ENCODE results near the gene ETS1.

The ETS1 gene

DNA sequence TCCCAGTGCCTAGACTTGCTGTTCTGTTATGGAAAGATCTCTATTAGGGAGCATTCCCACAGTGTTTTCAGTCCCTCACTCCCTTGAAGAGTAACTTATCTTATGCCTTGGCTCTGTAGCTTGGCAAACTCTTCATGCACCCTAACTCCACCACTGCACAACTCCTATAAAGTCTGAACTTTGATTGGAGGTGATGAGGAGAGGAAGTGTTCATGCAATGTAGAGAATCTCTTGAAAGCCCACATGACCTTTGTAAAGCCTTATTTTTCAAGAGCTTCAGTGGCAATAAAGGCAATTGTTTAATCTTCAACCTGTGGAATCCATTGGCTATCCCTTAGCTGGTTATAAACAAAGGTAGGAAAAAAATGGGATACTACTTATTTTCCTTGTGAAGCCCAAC lies 176.2 kb downstream of the ETS1 start:
- TF ChIP-seq, protein P1, sequence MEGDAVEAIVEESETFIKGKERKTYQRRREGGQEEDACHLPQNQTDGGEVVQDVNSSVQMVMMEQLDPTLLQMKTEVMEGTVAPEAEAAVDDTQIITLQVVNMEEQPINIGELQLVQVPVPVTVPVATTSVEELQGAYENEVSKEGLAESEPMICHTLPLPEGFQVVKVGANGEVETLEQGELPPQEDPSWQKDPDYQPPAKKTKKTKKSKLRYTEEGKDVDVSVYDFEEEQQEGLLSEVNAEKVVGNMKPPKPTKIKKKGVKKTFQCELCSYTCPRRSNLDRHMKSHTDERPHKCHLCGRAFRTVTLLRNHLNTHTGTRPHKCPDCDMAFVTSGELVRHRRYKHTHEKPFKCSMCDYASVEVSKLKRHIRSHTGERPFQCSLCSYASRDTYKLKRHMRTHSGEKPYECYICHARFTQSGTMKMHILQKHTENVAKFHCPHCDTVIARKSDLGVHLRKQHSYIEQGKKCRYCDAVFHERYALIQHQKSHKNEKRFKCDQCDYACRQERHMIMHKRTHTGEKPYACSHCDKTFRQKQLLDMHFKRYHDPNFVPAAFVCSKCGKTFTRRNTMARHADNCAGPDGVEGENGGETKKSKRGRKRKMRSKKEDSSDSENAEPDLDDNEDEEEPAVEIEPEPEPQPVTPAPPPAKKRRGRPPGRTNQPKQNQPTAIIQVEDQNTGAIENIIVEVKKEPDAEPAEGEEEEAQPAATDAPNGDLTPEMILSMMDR (IDR thresholded peaks at IDR 0.05), result no peak
- Histone ChIP-seq H3K4me3 (no peak overlapping the region), H3K27ac (no peak overlapping the region)
- DNase-seq (ENCODE audit: low spot score), result no peak

GRCh38 chr11:128409476-128409875 lies 177.9 kb downstream of the ETS1 start:
- DNase-seq (ENCODE audit: low spot score), result no peak
- TF ChIP-seq, protein P1 (IDR thresholded peaks at IDR 0.05), result no peak
- H3K27ac ChIP-seq, result no peak overlapping the region
- H3K4me3 ChIP-seq, result no peak overlapping the region

Measured in coronary artery (tissue), 2 donors.